Renal cortical epithelial cell (primary cell): ENCODE data around the gene NMNAT2. TPM values are rescaled to one million over a fixed set of nuclear protein-coding genes. Genes with fewer than 3 reads are reported as not detected.
"Not testable (repeated sequence)": the region's sequence is repeated elsewhere in the genome, so short reads cannot be mapped to it uniquely, and the experiment has no call there.

ENCODE experiments used
- DNase-seq: peaks from one replicate; pipeline ENCODE4 v3.0.0-alpha.2; 2011; ENCODE audit warnings: low read depth
- total RNA-seq: library from RNA; depleted of rRNA; stranded (reverse); fragments of >200 nt; gene quantifications from 2 replicates; pipeline ENCODE4 v1.2.3, GENCODE V29; 2014

The NMNAT2 gene
- total RNA-seq, 1 donor from 2014 or later, result 0.65 TPM

DNA sequence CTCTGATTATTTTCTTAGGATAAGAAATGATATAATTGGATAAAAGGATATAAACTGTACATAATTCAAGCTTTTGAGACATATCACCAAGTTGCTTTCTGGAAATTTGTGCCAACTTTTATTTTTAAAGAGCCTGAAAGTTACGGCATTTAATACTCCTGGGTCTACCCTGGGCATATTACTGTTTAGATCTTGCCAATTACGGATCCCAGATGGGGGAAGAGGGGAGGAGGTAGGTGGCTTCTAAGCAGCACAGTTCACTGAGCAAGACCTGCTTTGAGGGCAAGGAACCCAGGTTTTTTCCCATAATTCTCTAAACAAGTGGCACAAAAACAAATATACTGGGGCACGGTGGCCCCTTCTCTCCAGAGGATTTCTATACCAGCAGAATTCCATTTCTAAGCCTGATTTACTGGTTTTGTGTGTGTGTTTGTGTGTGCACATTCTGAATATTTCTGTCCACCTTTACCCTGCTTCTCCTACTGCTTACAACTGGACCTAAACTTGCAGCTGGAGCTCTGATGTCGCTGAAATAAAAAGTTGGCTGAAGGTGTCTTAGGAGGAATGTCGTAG is 155.5 kb downstream of the NMNAT2 start:
- DNase-seq, result no peak

DNA sequence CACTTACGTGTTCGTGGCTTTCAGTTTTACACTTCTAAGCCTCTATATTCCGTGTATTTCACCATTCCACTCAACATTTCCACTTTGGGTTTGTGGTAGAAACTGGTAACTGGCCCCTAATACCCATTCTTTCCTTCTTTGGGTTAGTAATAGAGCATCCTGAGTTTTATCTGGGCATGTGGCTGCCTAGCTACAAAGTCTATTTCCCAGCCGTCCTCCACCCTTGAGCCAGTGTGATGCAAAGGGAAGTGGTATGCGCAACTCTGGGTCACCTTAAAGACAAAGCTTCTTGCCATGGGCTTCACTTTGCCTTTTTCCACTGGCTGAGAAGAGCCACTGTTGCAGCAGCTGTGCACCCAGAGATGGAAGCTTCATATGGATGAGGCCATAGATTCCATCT is 158.3 kb downstream of the NMNAT2 start:
- DNase-seq, result no peak

DNA sequence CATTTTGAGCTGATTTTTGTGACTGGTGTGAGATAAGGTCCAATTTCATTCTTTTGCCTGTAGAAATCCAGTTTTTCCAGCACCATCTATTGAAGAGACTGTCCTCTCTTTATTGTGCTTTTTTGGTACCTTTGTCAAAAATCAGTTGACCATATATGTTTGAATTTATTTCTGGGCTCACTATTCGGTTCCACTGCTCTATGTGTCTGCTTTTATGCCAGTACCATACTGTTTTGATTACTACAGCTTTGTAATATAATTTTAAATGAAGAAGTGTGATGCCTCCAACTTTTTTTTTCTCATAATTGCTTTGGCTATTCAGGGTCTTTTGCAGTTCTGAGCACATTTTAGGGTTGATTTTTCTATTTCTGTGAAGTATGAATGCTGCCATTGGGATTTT is 163.1 kb downstream of the NMNAT2 start:
- DNase-seq, result no peak

DNA sequence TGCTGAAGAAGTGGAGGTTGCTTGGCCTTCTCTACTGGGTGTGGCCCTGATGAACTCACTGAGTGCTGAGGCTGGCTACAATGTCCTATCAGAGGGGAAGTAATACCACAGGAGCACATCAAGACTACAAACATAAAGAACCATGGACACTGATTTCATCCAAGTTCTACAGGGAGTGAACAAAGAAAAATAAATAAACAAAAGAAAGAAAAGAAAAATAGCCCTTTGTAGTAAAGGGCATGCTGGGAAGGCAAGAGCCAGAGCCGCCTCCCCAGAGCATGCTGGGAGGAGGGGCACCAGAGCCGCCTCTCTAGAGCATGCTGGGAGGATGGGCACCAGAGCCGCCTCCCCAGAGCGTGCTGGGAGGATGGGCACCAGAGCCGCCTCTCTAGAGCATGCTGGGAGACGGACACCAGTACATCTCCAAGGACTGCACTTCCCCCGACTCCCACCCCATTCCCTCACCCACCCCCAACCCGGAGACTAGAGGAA is 166.2 kb downstream of the NMNAT2 start:
- DNase-seq, result no peak

DNA sequence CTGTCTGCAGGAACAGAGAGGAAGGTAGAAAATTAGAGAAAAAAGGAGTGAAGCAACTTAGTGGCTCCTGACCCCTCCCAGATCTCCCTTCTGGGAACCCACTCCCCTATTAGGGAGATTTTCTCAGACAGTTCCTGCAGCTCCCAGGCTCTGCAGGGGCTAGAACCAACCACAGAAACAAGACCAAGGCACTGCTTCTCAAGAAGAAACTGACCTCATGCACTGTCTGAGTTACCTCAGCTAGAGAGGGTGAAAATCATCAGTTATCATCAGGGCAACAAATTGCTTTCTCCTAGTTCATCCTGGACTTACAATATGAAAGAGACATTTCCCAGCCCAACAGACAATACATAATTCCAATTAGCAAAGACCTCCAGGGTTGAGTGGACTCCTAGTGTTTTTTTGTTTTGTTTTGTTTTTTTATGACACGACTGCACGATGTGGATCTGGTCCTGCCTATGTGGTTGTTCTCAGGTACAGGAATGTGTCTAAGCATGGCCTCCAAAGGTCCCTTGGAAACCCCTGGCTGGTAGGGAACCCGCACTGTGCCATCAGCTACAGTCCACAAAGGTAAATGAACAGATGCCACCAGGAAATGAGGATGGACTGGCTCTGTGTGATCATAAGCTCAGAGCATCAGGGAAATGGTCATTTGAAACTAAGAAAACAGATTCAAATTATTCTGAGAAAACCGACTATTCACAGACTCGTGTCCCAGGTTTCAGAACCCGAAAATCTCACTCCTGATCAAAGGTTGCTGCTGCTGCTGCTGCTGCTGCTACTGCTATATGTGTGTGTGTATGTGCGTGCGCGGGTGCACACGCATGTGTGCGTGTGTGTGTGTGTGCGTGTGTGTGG is 166.8 kb downstream of the NMNAT2 start:
- no peak for DNase-seq

DNA sequence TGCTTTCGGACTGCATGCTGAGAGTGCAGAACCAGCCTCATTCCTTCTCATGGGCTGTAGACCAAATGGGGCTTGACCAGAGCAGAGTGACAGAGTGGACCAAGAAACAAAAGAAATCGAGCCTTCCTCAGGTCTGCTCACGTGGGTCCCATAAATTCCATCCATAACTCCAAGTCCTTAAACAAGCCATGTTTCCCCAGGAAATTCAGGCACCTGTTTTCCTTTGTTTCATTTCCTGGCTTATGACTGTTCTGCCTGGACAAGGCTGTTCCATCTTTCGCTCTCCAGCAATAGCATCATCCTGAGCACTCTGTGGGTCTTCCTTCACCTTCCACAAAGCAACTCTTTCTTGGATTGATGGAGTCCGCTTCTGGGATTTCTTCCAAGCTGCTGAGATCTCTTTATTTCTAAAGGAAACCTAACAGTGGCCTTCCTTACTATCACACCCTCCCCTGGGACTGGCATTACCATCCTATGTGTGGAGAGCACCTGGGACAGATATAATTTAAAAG is 168.2 kb downstream of the NMNAT2 start:
- no peak for DNase-seq

DNA sequence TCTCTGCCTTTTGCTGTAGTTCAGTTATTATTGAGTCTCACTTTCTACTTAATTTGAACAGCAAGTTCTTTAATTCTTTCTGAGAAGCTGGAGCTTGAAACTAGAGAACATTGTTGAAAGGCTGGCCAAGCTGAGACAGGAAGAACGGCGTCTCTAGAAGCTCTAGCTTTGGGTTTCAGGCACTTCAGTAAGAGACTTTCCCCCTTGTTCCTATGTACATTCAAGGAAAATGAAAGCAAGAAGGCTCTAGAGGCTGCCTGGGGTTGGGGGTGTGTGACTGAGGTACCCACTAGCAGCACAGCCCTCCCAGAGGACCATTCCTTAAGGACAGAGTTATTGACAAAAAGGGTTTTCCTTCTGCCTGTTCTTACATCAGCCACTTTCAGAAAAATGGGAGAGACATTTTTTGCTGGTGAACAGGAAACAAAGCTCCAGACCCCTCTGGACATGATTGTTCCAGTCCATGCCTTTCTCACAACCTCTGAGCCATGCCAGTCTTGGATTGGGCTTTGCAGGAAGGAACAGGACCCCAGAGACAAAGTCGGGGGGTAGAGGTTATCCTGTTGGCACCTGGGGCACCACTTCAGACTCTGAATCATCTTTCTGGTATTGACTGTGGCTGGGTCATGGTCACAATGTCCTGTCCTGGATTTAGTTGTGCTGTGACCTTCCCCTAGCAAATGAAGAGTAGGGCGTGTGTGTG is 169.0 kb downstream of the NMNAT2 start:
- DNase-seq, result no peak

DNA sequence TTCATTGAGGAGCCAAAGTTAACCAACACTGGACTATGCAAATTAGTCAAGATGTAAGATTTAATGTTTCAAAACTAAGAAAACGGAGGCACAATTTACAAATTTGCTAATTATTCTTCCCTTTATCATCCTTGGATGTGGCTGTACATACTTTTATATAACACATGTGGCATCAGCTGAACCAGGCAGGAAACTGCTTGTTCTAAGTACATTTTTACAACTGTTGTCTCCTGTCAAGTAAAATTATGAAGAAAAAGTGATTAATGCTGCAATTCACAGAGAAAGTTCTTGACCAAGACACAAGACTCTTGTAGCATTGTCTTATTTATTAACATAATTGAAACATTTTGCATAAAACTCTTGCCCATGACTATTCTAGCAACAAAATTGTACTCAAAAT is 170.2 kb downstream of the NMNAT2 start:
- no peak for DNase-seq

DNA sequence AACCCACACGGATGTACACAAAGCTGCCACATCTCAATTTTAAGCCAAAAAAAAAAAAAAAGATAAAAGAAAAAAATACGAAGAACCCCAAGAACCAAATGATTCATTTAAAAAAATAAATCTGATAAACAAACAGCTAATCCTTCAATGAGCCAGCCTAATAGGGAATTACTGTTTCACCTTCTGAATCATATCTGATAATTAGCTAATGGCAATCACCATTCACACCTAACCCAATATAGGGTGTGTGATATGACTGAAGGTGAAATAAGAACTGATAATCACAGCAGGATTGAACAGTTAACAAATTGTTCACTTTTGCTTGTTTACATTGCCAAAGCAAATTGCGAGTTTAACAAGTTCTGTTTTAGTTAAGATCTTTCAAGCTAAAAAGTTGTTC is 170.7 kb downstream of the NMNAT2 start:
- no peak for DNase-seq

DNA sequence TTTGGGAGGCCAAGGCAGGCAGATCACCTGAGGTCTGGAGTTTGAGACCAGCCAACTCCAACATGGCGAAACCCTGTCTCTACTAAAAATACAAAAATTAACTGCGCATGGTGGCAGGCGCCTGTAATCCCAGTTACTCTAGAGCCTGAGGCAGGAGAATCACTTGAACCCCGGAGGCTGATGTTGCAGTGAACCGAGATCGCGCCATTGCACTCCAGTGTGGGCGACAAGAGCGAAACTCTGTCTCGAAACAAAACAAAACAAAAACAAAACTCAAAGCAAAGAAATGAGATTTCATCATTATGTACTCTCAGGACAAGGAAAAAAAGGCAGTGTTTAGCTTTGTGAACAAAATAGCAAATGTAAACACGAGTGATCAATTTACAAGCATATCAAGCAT is 171.1 kb downstream of the NMNAT2 start:
- no peak for DNase-seq

DNA sequence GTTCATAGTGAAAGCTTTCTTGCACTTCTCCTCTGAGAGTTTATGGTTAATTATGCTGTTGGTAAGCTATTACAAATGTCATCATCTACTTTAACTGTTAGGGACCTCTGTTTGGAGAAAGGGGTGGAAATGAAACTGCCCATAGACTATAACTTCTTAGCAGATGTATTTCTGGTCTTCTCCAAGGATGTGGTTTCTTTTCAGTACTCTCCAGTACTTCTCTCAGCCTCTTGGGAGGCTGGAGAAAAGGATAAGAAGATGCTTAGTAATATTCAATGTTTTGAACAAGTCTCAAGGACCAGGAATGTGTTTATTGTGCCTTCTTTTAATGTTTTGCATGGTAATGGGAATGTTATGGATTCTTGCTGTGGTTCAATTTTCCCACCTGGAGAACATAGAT is 171.7 kb downstream of the NMNAT2 start:
- DNase-seq, result no peak

DNA sequence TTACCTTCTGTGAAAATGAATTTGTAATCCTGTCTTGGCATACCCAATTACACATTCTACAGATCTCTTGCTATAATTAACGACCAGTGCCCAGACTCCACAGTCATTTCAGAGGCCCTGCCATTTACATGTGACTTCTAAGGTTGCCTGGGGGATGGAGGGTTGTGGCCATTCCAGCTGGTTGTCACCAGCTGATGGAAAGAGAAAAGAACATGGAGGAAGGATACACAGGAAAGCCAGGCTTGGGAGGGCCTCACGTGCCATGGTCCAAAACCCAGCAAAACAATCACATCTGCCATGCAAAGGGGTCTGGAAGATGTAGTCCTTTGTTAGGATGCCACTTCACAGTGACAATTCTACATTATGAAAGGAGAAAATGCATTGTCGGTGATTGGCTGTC is 172.8 kb downstream of the NMNAT2 start:
- DNase-seq, result no peak

DNA sequence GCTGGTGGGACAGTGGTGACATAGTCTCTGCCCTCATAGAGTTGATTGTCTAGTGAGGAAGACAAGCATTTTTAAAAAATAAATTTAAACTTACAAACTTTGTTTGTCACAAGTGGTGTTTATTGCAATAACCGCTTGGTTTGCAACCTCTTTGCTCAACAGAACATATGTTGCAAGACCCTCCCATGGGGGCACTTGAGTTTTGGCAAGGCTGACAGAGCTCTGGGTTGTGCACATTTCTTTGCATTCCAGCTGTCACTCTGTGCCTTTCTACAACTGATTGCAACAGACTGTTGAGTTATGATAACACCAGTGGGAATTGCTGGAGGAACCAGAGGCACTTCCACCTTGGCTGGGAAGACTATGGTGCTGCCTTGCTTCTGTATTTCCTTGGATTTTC is 173.7 kb downstream of the NMNAT2 start:
- no peak for DNase-seq

DNA sequence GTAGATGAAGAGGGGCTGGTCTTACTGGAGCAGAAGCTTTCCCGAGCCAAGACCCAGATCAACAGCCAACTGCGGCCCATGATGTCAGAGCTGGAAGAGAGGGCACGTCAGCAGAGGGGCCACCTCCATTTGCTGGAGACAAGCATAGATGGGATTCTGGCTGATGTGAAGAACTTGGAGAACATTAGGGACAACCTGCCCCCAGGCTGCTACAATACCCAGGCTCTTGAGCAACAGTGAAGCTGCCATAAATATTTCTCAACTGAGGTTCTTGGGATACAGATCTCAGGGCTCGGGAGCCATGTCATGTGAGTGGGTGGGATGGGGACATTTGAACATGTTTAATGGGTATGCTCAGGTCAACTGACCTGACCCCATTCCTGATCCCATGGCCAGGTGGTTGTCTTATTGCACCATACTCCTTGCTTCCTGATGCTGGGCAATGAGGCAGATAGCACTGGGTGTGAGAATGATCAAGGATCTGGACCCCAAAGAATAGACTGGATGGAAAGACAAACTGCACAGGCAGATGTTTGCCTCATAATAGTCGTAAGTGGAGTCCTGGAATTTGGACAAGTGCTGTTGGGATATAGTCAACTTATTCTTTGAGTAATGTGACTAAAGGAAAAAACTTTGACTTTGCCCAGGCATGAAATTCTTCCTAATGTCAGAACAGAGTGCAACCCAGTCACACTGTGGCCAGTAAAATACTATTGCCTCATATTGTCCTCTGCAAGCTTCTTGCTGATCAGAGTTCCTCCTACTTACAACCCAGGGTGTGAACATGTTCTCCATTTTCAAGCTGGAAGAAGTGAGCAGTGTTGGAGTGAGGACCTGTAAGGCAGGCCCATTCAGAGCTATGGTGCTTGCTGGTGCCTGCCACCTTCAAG is 174.8 kb downstream of the NMNAT2 start:
- no peak for DNase-seq

DNA sequence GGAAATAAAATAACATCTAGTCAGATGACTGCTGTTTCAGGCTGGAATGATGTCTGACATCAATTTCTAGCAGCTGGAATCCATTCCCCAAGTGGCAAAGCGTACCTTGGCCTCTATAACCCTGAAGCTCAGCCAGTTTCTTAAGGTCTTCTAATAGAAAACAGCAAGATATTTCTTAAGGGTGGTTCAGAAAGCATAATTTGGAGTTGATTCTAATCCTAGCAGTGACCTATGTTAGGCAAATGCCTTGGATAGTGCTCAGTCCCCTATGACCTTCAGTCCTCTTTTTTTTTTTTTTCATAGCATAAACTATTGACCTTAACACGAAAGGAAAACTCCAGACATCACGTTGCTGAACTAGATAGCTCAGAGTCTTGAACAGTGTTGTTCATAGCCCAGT is 175.6 kb downstream of the NMNAT2 start:
- DNase-seq, result no peak

DNA sequence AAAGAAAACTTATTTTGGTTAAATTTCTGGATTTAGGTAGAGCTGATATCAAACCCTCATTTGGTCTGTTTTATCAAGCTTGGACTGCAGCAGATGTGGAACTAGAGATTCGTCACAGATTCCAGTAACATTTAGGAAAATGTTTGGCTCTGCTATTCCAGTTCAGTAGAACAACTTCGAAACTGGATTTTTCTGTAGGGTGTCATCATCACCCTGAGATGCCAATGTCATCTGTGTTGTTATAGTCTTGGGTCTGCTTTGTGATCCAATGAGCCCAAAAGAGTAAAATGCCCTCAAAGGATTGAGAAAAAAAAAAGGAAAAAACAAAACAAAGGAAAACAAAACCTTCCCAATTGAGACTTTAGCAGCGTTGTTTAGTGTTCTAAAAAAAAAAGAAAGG is 176.7 kb downstream of the NMNAT2 start:
- no peak for DNase-seq

DNA sequence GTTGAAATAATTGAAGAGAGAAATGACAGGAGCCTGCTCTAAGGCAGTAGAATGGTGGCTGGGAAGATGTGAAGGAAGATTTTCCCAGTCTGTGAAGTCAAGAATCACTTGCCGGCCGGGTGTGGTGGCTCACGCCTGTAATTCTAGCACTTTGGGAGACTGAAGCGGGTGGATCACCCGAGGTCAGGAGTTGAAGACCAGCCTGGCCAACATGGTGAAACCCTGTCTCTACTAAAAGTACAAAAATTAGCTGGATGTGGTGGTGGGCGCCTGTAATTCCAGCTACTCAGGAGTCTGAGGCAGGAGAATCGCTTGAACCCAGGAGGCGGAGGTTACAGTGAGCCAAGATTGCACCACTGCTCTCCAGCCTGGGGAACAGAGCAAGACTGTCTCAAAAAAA is 177.3 kb downstream of the NMNAT2 start:
- not testable (repeated sequence) for DNase-seq

DNA sequence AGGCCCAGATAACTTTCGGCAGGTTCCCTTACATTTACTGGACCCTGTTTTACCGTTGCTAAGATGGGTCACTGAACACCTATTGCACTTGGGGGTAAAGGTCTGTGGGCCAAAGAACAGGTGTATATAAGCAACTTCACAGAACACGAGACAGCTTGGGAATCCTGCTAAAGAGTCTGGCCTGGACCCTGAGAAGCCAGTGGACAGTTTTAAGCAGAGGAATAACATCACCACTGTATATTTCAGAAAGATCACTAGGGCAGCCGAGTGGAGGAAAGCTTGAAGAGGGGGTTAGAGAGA is 177.7 kb downstream of the NMNAT2 start:
- DNase-seq, result no peak

DNA sequence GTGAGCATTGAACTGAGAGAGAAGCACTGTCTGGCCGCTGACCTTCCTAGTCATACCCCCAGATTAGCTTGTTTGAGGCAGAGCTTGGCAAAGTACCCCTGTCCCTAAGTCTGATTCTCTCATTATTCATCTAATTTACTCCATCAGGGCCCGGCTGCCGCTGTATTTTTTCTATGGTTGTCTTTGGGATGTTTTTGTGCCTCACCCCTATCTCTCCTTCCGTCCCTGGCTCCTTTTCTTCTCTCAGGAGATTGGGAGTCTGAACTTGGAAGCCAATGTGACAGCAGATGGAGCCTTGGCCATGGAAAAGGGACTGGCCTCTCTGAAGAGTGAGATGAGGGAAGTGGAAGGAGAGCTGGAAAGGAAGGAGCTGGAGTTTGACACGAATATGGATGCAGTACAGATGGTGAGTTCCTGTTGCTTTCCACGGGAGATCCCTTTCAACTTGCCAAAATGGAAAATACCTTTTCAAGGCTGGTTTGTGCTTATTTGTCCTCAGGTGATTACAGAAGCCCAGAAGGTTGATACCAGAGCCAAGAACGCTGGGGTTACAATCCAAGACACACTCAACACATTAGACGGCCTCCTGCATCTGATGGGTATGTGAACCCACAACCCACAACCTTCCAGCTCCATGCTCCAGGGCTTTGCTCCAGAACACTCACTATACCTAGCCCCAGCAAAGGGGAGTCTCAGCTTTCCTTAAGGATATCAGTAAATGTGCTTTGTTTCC is 178.2 kb downstream of the NMNAT2 start:
- DNase-seq, result no peak

DNA sequence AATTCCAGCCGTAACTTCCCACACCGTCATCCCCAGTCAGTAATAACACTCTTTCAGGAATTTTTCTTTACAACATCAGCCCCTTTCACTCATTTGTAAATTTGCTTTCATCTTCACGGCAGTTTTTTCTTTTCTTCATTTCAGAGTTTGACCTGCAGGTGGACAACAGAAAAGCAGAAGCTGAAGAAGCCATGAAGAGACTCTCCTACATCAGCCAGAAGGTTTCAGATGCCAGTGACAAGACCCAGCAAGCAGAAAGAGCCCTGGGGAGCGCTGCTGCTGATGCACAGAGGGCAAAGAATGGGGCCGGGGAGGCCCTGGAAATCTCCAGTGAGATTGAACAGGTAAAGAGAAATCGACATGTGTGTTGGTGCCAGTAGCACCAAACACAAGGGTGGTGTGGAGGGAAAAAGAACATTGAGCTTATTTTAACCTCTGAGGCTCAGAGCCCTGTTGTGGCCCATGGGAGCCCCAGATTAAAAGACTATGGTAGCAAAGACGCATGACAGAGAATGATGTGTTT is 178.9 kb downstream of the NMNAT2 start:
- DNase-seq, result no peak

DNA sequence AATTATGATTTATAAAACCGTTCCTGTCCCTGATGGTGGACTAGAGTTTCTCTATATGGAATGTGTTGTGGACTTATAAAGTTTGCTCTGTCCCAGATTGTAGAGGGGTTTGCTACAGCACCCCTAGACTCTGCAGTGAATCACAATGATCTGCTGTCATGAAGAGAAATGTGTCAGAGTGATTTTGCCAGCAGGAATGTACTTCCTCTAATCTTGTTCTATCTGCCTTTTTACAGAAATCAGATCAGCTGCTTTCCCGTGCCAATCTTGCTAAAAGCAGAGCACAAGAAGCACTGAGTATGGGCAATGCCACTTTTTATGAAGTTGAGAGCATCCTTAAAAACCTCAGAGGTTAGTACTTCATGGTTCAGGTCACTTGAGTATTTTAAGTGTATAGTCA is 180.1 kb downstream of the NMNAT2 start:
- DNase-seq, result peak; percentile 72
